Measurements from ENCODE around the gene MYO18B.

Gene MYO18B

DNA sequence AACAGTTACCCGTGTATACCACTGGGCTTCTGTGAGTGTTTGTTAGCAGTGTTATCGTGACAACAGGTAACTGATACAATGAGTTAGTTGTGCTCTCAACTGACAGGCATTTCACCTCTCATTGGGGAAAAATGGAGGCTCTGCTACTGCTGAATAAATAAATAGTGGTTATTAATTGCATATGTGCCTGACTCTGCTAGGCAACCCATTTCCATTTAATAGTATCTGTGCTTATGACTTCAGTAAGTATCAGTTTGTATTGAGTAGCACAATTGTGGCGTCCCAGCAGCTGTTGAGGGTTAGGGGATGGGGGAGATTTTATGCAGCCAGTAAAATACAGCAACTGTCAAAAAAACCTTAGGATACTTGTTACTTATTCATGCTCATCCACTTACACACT is 303.9 kb downstream of the MYO18B start:
- DNase-seq (ENCODE audit: low read depth in 2 of 2): no peak

DNA sequence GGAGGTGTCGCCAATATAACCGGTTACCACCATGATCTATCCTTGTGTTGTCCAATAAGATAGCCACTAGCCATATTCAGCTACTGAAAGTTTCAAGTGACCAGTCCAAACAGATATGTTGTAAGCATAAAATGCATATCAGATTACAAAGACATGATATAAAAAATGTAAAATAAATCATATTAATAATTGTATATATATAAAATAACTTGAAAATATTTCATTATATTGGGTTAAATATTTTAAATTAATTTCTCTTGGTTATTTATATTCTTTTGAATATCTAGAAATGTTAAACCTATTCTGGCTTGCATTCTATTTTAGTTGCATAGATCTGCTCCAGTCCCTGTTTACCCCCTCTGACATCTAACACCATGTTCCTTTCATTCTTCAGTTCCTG is 305.5 kb downstream of the MYO18B start:
- DNase-seq (ENCODE audit: low read depth in 2 of 2): no peak

DNA sequence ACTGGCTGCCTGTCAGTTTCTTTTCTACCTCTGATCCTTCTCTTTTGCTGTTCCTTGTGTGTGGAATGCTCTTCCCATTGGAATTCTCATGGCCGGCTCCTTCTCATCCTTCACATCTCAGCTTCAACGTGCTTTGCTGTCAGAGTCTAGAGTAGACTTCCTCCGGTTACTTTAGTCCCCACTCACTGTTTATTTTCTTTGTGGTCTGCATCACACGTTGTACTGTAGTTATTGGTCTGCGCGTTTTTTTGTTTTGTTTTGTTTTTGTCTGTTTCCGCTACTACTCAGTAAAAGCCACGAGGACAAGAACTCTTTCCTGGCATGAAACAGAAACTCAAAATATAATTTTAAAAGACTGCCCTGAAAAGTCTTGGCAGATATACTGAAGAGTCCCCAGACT is 305.9 kb downstream of the MYO18B start:
- DNase-seq (ENCODE audit: low read depth in 2 of 2): no peak

DNA sequence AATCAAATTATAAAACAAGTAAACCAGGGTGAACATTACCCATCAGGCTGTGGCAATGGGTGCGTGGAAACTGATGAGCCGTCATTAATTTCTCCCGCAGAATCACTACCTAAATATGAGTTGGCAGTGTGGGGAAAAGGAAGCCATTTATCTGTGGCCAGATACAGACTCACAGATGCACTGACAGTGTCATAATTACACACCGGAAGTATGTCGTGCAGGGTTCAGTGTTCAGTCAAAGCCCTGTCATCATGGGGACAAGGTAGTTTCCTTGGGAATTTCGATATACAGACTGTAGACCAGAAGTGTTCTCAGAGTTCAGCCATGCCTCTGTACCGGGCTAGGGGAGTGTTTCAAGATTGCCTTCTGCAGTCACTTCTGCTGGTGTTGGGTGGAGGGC is 308.1 kb downstream of the MYO18B start:
- no peak for DNase-seq (ENCODE audit: low read depth in 2 of 2)

DNA sequence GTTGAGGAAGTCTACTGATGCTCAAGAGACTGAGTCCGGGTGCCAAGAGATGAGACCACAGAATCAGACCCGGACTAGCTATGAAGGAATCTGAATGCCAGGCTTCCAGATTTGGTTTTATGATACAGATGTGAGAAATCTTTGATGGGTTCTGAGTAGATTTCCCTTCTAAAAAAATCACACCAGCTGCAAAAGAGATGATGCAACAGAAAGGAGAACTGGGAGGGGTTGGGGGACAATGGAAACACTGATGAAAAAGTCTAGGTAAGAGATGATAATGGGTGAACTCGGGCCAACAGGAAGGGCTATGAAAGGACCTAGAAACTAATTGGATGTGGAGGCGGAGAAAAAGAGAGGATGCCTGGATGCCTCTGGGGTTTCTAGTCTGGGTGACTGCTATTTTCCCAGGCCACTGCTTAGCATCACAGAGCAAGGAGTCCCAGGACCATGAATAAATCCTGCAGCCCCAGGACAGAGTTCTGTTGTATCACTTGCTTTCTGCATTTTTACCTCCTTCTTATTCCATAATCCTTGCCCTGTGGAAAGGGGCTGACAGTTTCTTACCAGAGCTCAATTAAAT is 311.8 kb downstream of the MYO18B start:
- no peak for DNase-seq (ENCODE audit: low read depth in 2 of 2)

DNA sequence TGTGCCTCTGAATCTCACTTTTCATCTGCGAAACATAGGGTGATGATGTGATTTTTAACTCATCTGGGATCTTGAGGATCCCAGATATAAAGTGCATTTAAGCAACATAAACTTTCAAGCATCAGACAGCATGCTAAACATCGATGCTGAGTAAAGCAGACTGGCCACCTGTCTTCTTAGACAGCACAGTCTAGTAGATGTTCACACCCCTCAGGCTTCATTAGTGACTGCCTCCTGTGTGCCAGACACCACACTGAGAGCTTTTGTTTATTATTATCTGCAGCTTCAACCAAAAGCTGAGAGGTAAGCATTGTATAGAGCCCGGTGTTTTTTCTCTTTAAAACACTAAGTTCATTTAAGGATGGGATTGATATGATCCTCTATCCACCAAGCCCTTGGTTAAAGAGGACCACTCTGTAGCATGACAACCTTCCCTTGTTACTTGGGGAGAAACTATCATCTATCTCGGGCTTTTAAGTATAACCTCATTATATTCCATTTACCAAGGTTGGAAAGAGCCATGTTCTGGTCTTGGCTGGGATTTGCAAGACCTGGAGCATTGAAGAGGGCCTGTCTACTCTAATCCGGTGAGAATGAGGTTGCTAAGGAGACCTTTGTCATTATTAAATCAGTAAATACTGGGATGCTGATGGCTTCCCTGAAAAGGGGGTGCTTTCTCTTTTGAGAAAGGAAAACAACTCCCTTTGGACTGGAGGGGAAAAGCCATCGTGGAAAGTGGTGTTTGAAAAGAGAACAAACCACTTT is 313.0 kb downstream of the MYO18B start:
- DNase-seq (ENCODE audit: low read depth in 2 of 2): no peak

DNA sequence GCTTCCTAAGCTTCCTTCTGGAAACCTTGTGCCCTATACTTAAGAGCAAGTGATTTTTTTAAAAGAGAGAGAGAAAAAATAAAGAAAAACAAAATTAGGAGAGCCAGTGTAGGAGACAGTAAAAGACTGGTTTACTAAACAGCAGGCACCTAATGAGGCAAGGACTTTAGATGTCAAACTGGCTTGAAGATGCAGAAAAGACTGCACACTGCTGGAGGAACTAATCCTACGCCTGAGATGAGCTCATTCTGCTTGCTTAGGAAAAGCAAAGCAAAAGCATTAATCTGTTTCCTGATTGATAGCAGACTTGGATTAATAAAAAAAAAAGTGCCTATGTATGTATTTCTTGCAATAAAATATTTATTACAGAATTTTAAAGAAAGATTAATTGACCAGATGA is 313.7 kb downstream of the MYO18B start:
- DNase-seq (ENCODE audit: low read depth in 2 of 2): no peak

DNA sequence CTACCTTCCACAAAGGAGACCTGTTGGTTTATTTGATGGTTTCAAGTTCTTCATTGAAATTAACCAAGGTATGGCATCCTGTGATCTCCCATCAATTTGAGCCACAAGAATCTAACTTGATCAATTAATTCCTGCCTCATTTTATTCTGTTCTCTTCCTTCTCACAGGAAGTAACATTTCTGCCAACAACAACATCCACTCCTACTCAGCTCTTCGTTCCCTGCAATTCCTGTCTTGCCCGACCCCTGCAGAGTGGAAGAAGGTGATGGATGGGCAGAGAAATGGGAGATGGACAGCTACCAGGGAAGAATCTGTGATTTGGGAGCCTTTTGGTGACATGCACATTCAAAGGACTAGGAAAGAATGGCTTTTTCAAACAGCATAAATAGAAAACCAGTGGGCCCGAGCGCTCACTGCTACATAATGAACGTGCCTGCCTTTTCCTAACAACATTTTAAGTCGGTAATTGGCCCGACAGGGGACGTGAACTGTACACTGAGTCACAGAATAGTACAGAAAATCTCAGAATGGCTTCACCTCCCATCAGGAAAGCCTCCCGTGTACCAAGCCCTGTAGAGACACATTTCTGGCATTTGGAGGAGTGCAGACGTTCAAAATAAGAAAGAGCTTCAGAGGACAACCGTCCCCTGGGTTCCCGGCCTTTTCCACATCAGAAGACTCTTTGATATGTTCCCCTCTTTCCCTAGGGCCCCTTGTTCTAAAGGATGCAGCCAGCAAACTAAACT is 314.6 kb downstream of the MYO18B start:
- DNase-seq (ENCODE audit: low read depth in 2 of 2): no peak

DNA sequence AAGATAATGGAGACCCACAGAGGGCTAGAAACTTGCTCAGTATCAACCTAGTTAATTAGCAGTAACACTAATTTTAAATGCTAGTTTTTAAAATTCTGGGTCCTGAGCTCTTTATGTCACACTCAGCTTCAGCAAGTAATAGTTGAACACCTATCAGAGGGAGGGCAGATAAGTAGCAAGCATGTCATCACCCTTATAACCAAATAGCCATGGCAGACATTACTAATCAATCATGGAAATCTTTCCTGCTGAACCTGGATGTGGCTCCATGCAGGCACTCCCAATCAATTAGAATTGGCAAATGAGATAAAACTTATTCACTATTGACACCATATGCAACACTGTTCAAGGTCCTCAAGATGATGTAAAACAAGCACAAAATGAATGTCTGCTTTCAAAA is 315.7 kb downstream of the MYO18B start:
- DNase-seq (ENCODE audit: low read depth in 2 of 2): no peak

DNA sequence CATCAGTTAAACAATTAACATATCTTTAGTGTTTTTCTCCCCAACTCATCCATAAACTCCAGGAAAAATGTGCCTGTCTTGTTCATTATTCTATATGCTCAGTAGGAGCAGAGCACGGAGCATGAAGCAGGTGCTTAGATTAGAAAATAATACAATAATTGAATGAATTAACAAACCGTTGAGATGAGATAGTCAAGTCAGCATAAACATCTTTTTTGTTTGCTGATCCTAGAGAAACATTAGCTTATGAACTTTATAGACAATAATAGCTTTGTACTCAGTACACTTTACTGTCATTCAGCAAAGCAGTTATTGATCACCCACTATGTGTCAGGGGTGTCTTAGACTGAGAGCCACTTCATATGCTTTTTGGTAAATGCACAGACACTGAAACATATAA is 322.1 kb downstream of the MYO18B start:
- no peak for DNase-seq (ENCODE audit: low read depth in 2 of 2)

DNA sequence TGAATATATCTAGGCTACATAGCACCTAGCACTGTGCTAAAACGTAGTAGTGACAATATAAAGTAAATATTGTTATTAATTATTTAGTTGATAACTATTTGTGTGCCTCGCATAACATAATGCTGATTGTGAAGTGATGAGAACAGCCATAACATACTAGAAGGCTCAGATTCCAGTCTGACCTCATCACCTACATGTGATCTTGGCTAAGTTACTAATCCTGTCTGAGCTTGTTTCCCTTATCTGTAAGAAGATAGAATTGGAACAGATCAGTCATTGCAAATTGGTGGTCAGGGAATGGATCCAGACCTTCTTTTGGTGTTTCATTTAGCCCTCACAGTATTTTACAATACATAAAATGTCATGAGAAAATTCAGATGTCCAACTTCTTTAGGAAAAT is 323.9 kb downstream of the MYO18B start:
- DNase-seq (ENCODE audit: low read depth in 2 of 2): no peak

DNA sequence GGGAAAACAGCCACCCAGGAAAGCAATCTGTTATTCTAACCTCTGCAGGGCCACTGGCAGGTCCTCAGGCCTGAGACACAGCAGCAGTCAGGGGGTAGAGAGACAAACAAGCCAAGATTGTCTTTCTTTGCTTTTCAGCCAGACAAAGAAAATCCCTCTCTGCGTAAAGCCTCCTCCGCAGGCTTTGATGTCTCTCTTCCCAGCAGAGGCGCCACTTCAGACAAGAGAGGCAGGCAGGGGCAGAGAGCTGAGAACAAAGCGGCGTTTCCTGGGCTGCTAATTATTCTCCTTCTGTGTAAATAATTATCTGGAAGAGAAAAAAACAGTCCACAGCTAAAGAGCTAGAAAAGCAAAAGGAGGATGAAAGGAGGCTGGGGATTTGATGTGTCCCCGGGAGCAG is 324.5 kb downstream of the MYO18B start:
- DNase-seq (ENCODE audit: low read depth in 2 of 2): no peak

DNA sequence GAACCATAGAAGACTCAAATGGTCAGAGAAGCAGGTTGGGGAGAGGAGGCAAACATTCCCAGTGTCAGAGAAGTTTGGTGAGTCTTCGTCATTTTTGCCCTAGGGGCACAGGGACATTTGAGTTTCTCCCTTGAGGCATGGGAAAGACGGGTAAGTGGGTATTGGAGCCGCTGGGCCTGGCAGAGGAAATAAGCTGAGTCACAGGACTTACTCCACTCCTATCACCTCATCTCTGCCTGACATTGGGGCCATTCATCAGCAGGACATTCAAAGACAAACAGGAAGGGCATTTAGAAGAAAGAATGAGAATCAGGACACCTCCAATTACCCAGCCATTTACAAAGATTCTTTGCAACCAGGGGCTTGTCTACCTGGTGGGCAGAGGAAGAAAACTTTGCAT is 326.6 kb downstream of the MYO18B start:
- DNase-seq (ENCODE audit: low read depth in 2 of 2): no peak

DNA sequence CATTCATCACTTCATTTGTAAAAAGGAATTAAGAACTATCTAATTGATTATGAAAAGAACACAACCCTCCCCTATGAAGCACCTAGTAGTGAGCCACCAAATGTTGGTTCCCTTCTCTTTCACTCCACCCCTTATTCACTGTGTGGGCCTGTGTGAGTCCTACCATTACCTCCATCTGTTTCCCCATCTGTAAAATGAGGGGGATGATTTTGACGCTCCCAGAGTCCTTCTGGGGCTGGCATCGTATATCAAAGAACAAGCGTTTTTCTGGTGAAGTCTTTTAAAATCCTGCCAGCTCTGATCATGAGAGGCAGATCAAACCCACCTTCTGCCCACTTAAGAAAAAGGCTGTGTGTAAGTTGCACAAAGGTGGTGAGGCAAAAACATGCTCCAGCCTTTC is 330.6 kb downstream of the MYO18B start:
- no peak for DNase-seq (ENCODE audit: low read depth in 2 of 2)

DNA sequence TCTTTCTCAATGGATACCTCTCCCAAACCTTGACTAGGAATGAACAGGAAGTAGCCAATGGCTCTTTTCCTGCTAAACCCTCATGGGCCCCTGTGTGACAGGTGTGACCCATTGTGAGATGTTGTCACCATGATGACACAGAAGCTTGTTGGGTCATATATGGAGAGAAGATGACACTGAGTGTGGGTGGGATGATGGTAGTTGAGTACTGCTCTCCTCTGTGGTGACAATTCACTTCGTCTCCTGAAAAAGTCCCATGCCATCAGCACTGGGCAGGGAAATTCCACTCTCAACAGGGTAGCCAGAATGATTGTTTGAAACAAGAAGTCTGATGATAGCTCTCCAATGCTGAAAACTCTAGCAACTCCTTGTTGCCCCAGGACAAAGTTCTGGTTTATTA is 333.3 kb downstream of the MYO18B start:
- DNase-seq (ENCODE audit: low read depth in 2 of 2): no peak

DNA sequence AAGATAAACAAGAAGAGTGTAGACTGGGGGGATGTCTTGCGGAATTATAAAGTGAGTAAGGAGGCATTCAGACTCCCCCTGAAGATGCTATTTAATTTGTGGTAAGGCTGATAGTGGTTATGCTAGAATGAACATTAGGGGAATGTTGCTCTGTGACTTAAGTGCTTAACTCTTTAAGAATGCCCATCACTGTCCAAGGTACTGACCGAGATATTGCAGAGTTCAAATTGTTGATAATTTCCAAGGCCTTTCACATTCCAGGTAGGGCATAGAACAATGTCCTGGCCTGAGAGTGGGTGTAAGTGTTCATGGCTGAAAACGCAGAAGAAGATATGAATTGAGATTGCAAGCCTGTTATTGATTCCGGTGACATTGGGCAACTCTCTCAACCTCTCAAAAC is 337.0 kb downstream of the MYO18B start:
- DNase-seq (ENCODE audit: low read depth in 2 of 2): no peak
